Testis (tissue), 3 donors: Measurements from ENCODE around the gene RNFT1. TPM values are rescaled to one million over a fixed set of nuclear protein-coding genes. Genes with fewer than 3 reads are reported as not detected.
A peak's percentile ranks its signal among the peaks of the same experiment; 100 is the strongest.
"Not testable (repeated sequence)": the region's sequence is repeated elsewhere in the genome, so short reads cannot be mapped to it uniquely, and the experiment has no call there.

Experiments used
- DNase-seq: peaks from one replicate; pipeline ENCODE4 v3.0.0-alpha.2; 2019
- H3K27ac ChIP-seq, 2 donors: fragments of 200-600 bp; sonication (generic); one replicate each; pipeline ENCODE4 v1.5.1; 2019
- H3K27me3 ChIP-seq: fragments of 200-600 bp; sonication (generic); one replicate; pipeline ENCODE4 v1.5.1; 2019
- H3K36me3 ChIP-seq: fragments of 200-600 bp; sonication (generic); one replicate; pipeline ENCODE4 v1.5.1; 2017; ENCODE audit warnings: low read depth; ENCODE audit errors: missing control alignments
- H3K4me1 ChIP-seq: fragments of 200-600 bp; sonication (generic); one replicate; pipeline ENCODE4 v1.5.1; 2019
- H3K4me3 ChIP-seq, 2 donors: fragments of 200-600 bp; sonication (generic); one replicate each; pipeline ENCODE4 v1.5.1; 2017 to 2019
- H3K9me3 ChIP-seq: fragments of 200-600 bp; sonication (generic); one replicate; pipeline ENCODE4 v1.5.1; 2017
- CTCF ChIP-seq, 3 experiments: fragments of 450-650 bp in 2 of 3; fragments of 200-600 bp in 1 of 3; sonication (generic) in 1 of 3; IDR thresholded peaks; one replicate each; pipeline ENCODE4 v1.5.1; 2016 to 2019; ENCODE audit warnings: antibody characterized with exemption in 3 of 3, mild to moderate bottlenecking in 2 of 3, moderate library complexity in 1 of 3
- POLR2A ChIP-seq: fragments of 450-650 bp; IDR thresholded peaks from one replicate; pipeline ENCODE4 v1.6.1; 2017; ENCODE audit warnings: antibody characterized with exemption, mild to moderate bottlenecking, moderate library complexity
- WGBS, 2 donors: methylation state at CpG; one replicate each; pipeline ENCODE4 v1.1.5; 2018; 5-methylcytosine and 5-hydroxymethylcytosine counted together
- intact Hi-C: fragments of 100-400 bp; cut with DNase I; formaldehyde crosslinking; loops from one replicate; pipeline ENCODE4 v1.15.1; 2023; ENCODE audit warnings: low total_unique reads
- polyA plus RNA-seq: library from polyadenylated mRNA; stranded (reverse); fragments of 350-450 nt; fragmentation: Illumina TruSeq; extraction: RNeasy Lipid Tissue Mini Kit (QIAGEN cat#74804); gene quantifications from one replicate; pipeline ENCODE4 v1.2.3, GENCODE V29; 2014; ENCODE audit warnings: low read depth, low replicate concordance; ENCODE audit not compliant: insufficient read depth
- total RNA-seq, 2 donors: library from RNA; depleted of rRNA; stranded (reverse); fragments of >200 nt; gene quantifications; one replicate each; pipeline ENCODE4 v1.2.3, GENCODE V29; 2016

RNFT1 gene
- total and polyA plus RNA-seq, 3 donors from 2014 or later: 58.7 to 208 (median 83.8) TPM

DNA sequence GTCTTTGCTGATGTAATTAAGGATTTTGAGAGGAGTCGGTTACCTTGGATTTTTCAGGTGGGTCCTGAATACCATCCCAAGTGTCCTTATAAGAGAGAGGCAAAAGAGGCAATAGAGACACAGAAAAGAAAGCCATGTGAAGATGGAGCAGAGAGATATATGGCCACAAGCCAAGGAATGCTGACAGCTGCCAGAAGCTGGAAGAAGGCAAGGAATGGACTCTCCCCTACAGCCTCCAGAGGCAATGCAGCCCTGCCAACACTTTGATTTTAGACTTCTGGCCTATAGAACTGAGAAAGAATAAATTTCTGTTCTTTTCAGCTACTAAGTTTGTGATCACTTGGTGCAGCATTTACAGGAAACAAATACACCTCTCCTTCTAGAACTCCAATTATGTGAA is 8.2 kb upstream of the RNFT1 start:
- Histone ChIP-seq H3K9me3 (no peaks in the 10 kb centered on the region), H3K27me3 (no peaks in the 10 kb centered on the region), H3K4me1 (no peaks in the 10 kb centered on the region), H3K36me3 (no peaks in the 10 kb centered on the region), H3K4me3 (no peak overlapping the region), H3K27ac (no peak overlapping the region)
- intact Hi-C loops: no loop called here
- TF ChIP-seq CTCF (IDR thresholded peaks at IDR 0.05) (no peak), POLR2A (no peak)
- 88 to 100% methylated on average over 1 of the region's 1 CpG for WGBS, 2 donors
- DNase-seq: no peak

- H3K27ac ChIP-seq, H3K4me1 ChIP-seq, intact Hi-C loops, H3K4me3 ChIP-seq, H3K27me3 ChIP-seq, DNase-seq, H3K9me3 ChIP-seq, H3K36me3 ChIP-seq: not testable (repeated sequence)
- 72 to 93% methylated on average over 2 of the region's 2 CpGs for WGBS, 2 donors
Observed at GRCh38 chr17:59971771-59972170, 7.2 kb upstream of the RNFT1 start.

DNA sequence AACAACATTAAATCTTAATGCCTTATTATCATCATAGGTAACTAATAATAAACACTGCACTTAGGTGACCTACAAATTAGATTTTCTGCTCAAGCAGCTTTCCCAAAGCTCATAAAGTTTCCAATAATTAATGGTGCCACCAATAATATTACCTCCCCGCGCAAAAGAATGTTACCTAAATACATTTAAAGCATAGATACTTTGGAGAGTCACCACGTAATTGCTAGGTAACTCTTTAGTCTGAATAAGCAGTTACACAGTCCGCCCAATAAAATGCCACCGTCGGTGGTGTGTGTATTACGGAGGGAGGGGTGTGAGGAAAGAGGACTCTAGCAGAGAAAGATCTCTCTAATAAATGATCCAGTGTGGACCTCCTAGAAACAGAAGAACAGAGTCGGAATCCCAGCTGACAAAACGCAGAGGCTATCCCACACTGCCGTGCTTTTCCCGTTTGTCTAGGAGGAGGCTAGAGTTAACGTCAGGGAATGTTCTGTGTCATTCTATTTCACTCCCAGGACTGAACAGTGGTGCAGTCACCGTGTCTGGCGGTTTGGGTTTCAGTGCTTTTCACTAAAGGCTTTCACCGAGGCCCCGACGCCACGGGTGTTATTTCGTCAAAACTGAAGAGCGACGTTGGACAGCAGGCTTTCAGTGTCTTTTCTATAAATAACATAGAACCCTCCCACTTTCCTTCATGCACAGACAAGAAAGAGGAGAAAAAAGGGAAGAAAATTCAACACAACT is 630 bp downstream of the RNFT1 start:
- 1% methylated on average over 21 of the region's 21 CpGs for WGBS, 2 donors
- intact Hi-C loops: no loop called here
- TF ChIP-seq CTCF (IDR thresholded peaks at IDR 0.05): no peak
- TF ChIP-seq POLR2A: no peak

DNA sequence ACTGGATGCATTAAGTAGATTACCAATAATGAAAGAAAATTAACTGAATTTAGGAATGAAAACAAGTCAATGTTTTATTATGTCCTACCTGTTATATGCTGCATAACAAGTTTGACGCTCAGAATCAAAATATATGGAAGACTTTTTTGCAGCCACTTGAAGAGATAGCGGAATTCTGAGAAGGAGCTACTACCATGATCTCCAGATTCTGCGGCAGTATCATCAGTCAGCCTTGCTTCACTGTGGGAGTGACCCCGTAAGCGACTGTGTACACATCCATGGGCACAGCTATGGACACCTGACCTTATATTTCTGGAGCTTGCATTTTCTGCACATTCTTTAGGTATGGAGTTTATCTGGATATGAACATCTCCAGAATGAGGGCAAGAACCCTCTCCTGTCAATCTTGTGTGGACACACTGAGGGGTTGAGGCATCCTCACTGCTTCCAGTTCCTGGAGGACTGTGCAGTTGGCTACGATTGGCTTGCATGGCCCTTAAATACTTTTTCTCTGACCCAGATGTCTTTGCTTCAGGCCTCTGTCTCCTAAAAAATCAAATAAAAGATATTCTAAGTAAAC is 1.7 kb downstream of the RNFT1 start:
- WGBS, 2 donors: 73 to 76% methylated on average over 4 to 6 of the region's 6 CpGs
- DNase-seq: no peak
- intact Hi-C loops: no loop called here
- TF ChIP-seq CTCF (IDR thresholded peaks at IDR 0.05): no peak
- TF ChIP-seq POLR2A: no peak
- H3K27me3 ChIP-seq: no peaks in the 10 kb centered on the region
- H3K4me1 ChIP-seq: peaks cover 16% of the 10 kb centered on the region
- no peaks in the 10 kb centered on the region for H3K9me3 ChIP-seq
- H3K4me3 ChIP-seq: no peak overlapping the region
- no peak overlapping the region for H3K27ac ChIP-seq
- no peaks in the 10 kb centered on the region for H3K36me3 ChIP-seq

More for the DNA sequence above, 630 bp downstream of the RNFT1 start:
- H3K36me3 ChIP-seq: no peaks in the 10 kb centered on the region
- H3K27ac ChIP-seq: peak overlapping the region; percentile 94 to 95
- H3K9me3 ChIP-seq: no peaks in the 10 kb centered on the region
- DNase-seq: peak; percentile 69
- peak overlapping the region; percentile 82 to 90 for H3K4me3 ChIP-seq
- no peaks in the 10 kb centered on the region for H3K27me3 ChIP-seq
- H3K4me1 ChIP-seq: peaks cover 16% of the 10 kb centered on the region

GRCh38 chr17:59959574-59959973 is 5.0 kb downstream of the RNFT1 start:
- H3K9me3 ChIP-seq, H3K27ac ChIP-seq, H3K4me3 ChIP-seq, DNase-seq, H3K27me3 ChIP-seq, intact Hi-C loops, H3K36me3 ChIP-seq: not testable (repeated sequence)
- WGBS, 2 donors: 88 to 96% methylated on average over 8 of the region's 8 CpGs
- peaks cover 11% of the 10 kb centered on the region for H3K4me1 ChIP-seq

GRCh38 chr17:59954856-59955255 is 9.7 kb downstream of the RNFT1 start:
- Histone ChIP-seq H3K27me3 (no peaks in the 10 kb centered on the region), H3K4me3 (no peak overlapping the region), H3K27ac (no peak overlapping the region), H3K36me3 (no peaks in the 10 kb centered on the region), H3K9me3 (no peaks in the 10 kb centered on the region), H3K4me1 (no peaks in the 10 kb centered on the region)
- intact Hi-C loops: no loop called here
- TF ChIP-seq CTCF (IDR thresholded peaks at IDR 0.05): no peak
- TF ChIP-seq POLR2A: no peak
- WGBS, 2 donors: 82 to 84% methylated on average over 3 of the region's 3 CpGs
- no peak for DNase-seq
